ENCODE results near the gene CLIP1. TPM values are rescaled to one million over a fixed set of nuclear protein-coding genes. Genes with fewer than 3 reads are reported as not detected.

CLIP1 gene
- total RNA-seq, 1 experiment from 2014 or later, result 42.9 TPM

GRCh38 chr12:122406701-122407164 is 15.7 kb downstream of the CLIP1 start:
- ATAC-seq (no peak), DNase-seq (ENCODE audit: low read depth, low spot score) (no peak)
- TF ChIP-seq JUND (IDR thresholded peaks at IDR 0.05) (no peak), SRF (IDR thresholded peaks at IDR 0.05; ENCODE audit: low read depth) (0 out of 2 replicates have a peak, but pooled peaks have one; percentile 15), CEBPB (IDR thresholded peaks at IDR 0.05; ENCODE audit: low read depth) (peak; percentile 92), SP1 (IDR thresholded peaks at IDR 0.05; ENCODE audit: low read depth) (no peak; the same call in 1 of the 2 replicates), POLR2AphosphoS5 (IDR thresholded peaks at IDR 0.05; ENCODE audit: low read depth, low read length) (no peak)
- no peak overlapping the region for H3K4me2 ChIP-seq (ENCODE audit: low read length)
- ChIA-PET RAD21 (ENCODE audit: low non-redundant PET in 1 of 2, low total read pairs in 2 of 2, uncharacterized antibody in 2 of 2, unreplicated experiment in 2 of 2) (no interaction called here), CTCF (interaction anchor here (1.2 kb wide), 1 partner anchor 65 kb away, joined by 5 read pairs; no protein-coding TSS in a partner anchor), POLR2A (interaction anchor here (1.0 kb wide), 1 partner anchor 17 kb away, joined by 3 read pairs; no protein-coding TSS in a partner anchor)
- peaks cover 61% of the 10 kb centered on the region for H3K79me2 ChIP-seq (ENCODE audit: insufficient read depth, low read length)
- H3K9me2 ChIP-seq (ENCODE audit: insufficient read depth), result no peaks in the 10 kb centered on the region
- H4K20me1 ChIP-seq (ENCODE audit: insufficient read depth), result no peaks in the 10 kb centered on the region
- H3K27ac ChIP-seq (ENCODE audit: low read depth, low read length), result no peak overlapping the region
- BruUV-seq (replicated peaks), result no TSS peak
- H3K4me3 ChIP-seq (replicated peaks in 1 of 2; ENCODE audit: low read depth in 1 of 2, low read length in 2 of 2), result no peak overlapping the region
- no peaks in the 10 kb centered on the region for H3K27me3 ChIP-seq (ENCODE audit: insufficient read depth, low read length)
- peaks cover 13 to 37% of the 10 kb centered on the region in 2 experiments; a peak in 3 of 4 replicates for H3K4me1 ChIP-seq (ENCODE audit: control insufficient read depth in 1 of 2, insufficient read depth in 2 of 2, low read length in 2 of 2)
- H3K9ac ChIP-seq (ENCODE audit: low read length), result no peak overlapping the region
- no peak overlapping the region for H2AFZ ChIP-seq (ENCODE audit: low read depth, low read length, poor library complexity, severe bottlenecking)
- 0 out of 4 replicates have a peak, but pooled peaks cover 0 to 4% of the 10 kb centered on the region in 2 experiments for H3K36me3 ChIP-seq (ENCODE audit: control insufficient read depth in 1 of 2, insufficient read depth in 2 of 2, low read length in 2 of 2)
- intact Hi-C loops (cut with micrococcal nuclease), result no loop called here
- 0 out of 4 replicates have a peak, but pooled peaks cover 0 to 2% of the 10 kb centered on the region in 2 experiments for H3K9me3 ChIP-seq (ENCODE audit: control insufficient read depth in 1 of 2, insufficient read depth in 1 of 2, low read depth in 1 of 2, low read length in 2 of 2)

- DNase-seq (ENCODE audit: low read depth, low spot score) (no peak), ATAC-seq (no peak)
- BruUV-seq (replicated peaks), result no TSS peak
- ChIA-PET POLR2A (interaction anchor here (1.0 to 1.1 kb wide), 2 partner anchors 16 to 97 kb away, joined by 3 read pairs; partner anchors contain the start of gene ZCCHC8), RAD21 (ENCODE audit: low non-redundant PET in 1 of 2, low total read pairs in 2 of 2, uncharacterized antibody in 2 of 2, unreplicated experiment in 2 of 2) (interaction anchor here in 1 of 2 experiments (1.0 kb wide), 1 partner anchor 68 kb away, joined by 3 read pairs; no protein-coding TSS in a partner anchor), CTCF (interaction anchor here (1.7 kb wide), 1 partner anchor 68 kb away, joined by 5 read pairs; no protein-coding TSS in a partner anchor)
- no peak overlapping the region for H3K4me2 ChIP-seq (ENCODE audit: low read length)
- TF ChIP-seq SRF (IDR thresholded peaks at IDR 0.05; ENCODE audit: low read depth) (no peak), ZNF274 (IDR thresholded peaks at IDR 0.05; ENCODE audit: low read depth, low read length) (no peak), ATF3 (IDR thresholded peaks at IDR 0.05) (no peak), ZBTB33 (IDR thresholded peaks at IDR 0.05; ENCODE audit: extremely low read depth, insufficient replicate concordance, low read length) (no peak), RAD21 (IDR thresholded peaks at IDR 0.05; ENCODE audit: low read depth) (no peak), CBX3 (IDR thresholded peaks at IDR 0.05; ENCODE audit: low read depth) (no peak), ELF1 (IDR thresholded peaks at IDR 0.05; ENCODE audit: borderline replicate concordance, low read depth) (no peak)
- no peak overlapping the region for H3K9ac ChIP-seq (ENCODE audit: low read length)
- H3K9me3 ChIP-seq (ENCODE audit: control insufficient read depth in 1 of 2, insufficient read depth in 1 of 2, low read depth in 1 of 2, low read length in 2 of 2), result no peaks in the 10 kb centered on the region
- no peaks in the 10 kb centered on the region for H3K27me3 ChIP-seq (ENCODE audit: insufficient read depth, low read length)
- peaks cover 64% of the 10 kb centered on the region for H3K79me2 ChIP-seq (ENCODE audit: insufficient read depth, low read length)
- H3K9me2 ChIP-seq (ENCODE audit: insufficient read depth), result no peaks in the 10 kb centered on the region
- no peaks in the 10 kb centered on the region for H4K20me1 ChIP-seq (ENCODE audit: insufficient read depth)
- H3K4me3 ChIP-seq (replicated peaks in 1 of 2; ENCODE audit: low read depth in 1 of 2, low read length in 2 of 2), result no peak overlapping the region
- peaks cover 30 to 58% of the 10 kb centered on the region in 2 experiments for H3K4me1 ChIP-seq (ENCODE audit: control insufficient read depth in 1 of 2, insufficient read depth in 2 of 2, low read length in 2 of 2)
- no peaks in the 10 kb centered on the region for H3K36me3 ChIP-seq (ENCODE audit: control insufficient read depth in 1 of 2, insufficient read depth in 2 of 2, low read length in 2 of 2)
- no peak overlapping the region for H3K27ac ChIP-seq (ENCODE audit: low read depth, low read length)
- intact Hi-C loops (cut with micrococcal nuclease), result no loop called here
- H2AFZ ChIP-seq (ENCODE audit: low read depth, low read length, poor library complexity, severe bottlenecking), result no peak overlapping the region
These were observed 18.6 kb downstream of the CLIP1 start for GRCh38 chr12:122403831-122404230.

Measured in HCT116 (cell line).